ENCODE data around the gene R3HDM1.

Gene R3HDM1

DNA sequence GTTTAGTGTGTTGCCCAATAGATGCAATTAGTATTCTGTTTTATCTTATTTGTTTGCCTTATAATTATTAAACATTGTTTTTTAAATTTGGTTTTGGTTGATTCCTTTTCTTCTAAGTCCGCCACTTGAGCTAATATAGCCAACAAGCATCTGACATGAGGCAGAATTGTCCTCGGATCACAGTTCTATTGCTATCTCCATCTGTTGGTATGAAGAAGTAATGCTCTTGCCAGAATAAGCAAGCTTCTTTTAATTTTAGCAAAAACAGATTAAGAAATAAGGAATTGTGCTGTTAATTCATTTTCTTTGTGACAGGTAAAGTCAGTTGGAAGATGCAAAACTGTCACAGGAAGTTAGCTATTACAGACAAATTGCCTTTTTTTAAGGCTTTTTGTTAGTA is 54.3 kb downstream of the R3HDM1 start:
- no peak overlapping the region for H3K27ac ChIP-seq (ENCODE audit: low read depth, low read length)
- H4K20me1 ChIP-seq (ENCODE audit: low read depth, low read length): no peaks in the 10 kb centered on the region
- H3K79me2 ChIP-seq (ENCODE audit: insufficient read depth, low read length): peaks cover 29% of the 10 kb centered on the region

DNA sequence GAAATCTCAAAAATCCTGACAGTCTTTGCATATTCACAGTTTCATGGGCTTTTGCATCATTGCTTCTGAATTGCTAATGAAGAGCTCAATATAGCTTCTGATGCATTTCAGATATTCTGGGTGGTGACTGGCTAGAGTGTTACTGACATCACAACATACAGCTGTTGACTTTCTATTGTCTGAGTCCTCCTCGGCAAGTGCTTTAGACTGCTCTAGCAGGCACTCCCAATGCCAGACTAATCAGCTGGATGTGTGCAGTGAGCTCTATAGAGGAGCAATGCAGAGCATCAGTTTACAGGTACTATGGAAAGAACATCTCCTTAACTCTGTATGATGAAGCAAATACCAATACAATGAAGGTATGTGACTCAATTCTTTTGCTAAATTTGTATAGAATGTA is 54.9 kb downstream of the R3HDM1 start:
- Histone ChIP-seq H3K27ac (ENCODE audit: low read depth, low read length) (no peak overlapping the region), H3K9me3 (ENCODE audit: insufficient read depth, low read length) (no peaks in the 10 kb centered on the region), H3F3A (ENCODE audit: insufficient read depth) (peaks cover 13% of the 10 kb centered on the region; the same call in 1 of the 2 replicates), H4K20me1 (ENCODE audit: low read depth, low read length) (no peaks in the 10 kb centered on the region), H3K4me2 (ENCODE audit: low read depth, low read length, poor library complexity, severe bottlenecking) (no peak overlapping the region), H3K36me3 (ENCODE audit: low read length) (no peaks in the 10 kb centered on the region), H3K27me3 (ENCODE audit: low read length) (no peaks in the 10 kb centered on the region), H3K9ac (ENCODE audit: low read length) (no peak overlapping the region), H3K4me3 (ENCODE audit: insufficient read depth, low read length, poor library complexity, severe bottlenecking) (no peak overlapping the region), H3K9me2 (replicated peaks; ENCODE audit: insufficient read depth, low read length) (no peaks in the 10 kb centered on the region), H2AFZ (ENCODE audit: low read depth, low read length, severe bottlenecking) (no peak overlapping the region), H3K79me2 (ENCODE audit: insufficient read depth, low read length) (peaks cover 27% of the 10 kb centered on the region)
- no peak for TF ChIP-seq EZH2phosphoT487 (conservative IDR thresholded peaks at IDR 0.05; ENCODE audit: low read length)
- TF ChIP-seq, protein P1, sequence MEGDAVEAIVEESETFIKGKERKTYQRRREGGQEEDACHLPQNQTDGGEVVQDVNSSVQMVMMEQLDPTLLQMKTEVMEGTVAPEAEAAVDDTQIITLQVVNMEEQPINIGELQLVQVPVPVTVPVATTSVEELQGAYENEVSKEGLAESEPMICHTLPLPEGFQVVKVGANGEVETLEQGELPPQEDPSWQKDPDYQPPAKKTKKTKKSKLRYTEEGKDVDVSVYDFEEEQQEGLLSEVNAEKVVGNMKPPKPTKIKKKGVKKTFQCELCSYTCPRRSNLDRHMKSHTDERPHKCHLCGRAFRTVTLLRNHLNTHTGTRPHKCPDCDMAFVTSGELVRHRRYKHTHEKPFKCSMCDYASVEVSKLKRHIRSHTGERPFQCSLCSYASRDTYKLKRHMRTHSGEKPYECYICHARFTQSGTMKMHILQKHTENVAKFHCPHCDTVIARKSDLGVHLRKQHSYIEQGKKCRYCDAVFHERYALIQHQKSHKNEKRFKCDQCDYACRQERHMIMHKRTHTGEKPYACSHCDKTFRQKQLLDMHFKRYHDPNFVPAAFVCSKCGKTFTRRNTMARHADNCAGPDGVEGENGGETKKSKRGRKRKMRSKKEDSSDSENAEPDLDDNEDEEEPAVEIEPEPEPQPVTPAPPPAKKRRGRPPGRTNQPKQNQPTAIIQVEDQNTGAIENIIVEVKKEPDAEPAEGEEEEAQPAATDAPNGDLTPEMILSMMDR (IDR thresholded peaks at IDR 0.05; ENCODE audit: insufficient read depth, low read length, poor library complexity, severe bottlenecking): no peak

More for the DNA sequence above, 54.3 kb downstream of the R3HDM1 start:
- H3K9me3 ChIP-seq (ENCODE audit: insufficient read depth, low read length): no peaks in the 10 kb centered on the region
- no peaks in the 10 kb centered on the region for H3K9me2 ChIP-seq (replicated peaks; ENCODE audit: insufficient read depth, low read length)
- H3F3A ChIP-seq (ENCODE audit: insufficient read depth): peaks cover 13% of the 10 kb centered on the region; the same call in 1 of the 2 replicates
- H3K4me2 ChIP-seq (ENCODE audit: low read depth, low read length, poor library complexity, severe bottlenecking): no peak overlapping the region
- H2AFZ ChIP-seq (ENCODE audit: low read depth, low read length, severe bottlenecking): no peak overlapping the region
- H3K4me3 ChIP-seq (ENCODE audit: insufficient read depth, low read length, poor library complexity, severe bottlenecking): no peak overlapping the region
- H3K9ac ChIP-seq (ENCODE audit: low read length): no peak overlapping the region
- H3K27me3 ChIP-seq (ENCODE audit: low read length): no peaks in the 10 kb centered on the region
- TF ChIP-seq, protein P1 (IDR thresholded peaks at IDR 0.05; ENCODE audit: insufficient read depth, low read length, poor library complexity, severe bottlenecking): no peak
- H3K36me3 ChIP-seq (ENCODE audit: low read length): no peaks in the 10 kb centered on the region

DNA sequence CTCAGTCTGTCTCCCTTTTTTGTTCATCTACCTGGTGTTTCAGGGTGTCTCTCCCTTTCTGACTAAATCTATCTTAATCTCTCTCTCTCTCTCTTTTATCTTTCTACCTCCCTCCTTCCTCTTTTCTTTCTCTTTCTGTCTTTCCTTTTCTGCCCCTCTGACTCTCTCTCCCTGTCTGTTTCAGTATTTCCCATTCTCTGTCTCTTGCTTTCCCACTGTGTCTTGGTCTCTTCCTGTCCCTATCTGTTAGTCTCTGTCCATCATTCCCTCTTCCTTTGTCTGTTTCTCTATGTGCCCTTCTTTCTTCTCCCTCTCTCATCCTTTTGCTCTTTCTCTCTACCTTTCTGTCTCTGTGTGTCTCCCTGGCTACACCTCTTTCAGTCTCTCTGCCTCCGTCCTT is 56.7 kb downstream of the R3HDM1 start:
- peaks cover 13% of the 10 kb centered on the region; the same call in 1 of the 2 replicates for H3F3A ChIP-seq (ENCODE audit: insufficient read depth)
- no peak overlapping the region for H3K27ac ChIP-seq (ENCODE audit: low read depth, low read length)
- no peak overlapping the region for H3K4me3 ChIP-seq (ENCODE audit: insufficient read depth, low read length, poor library complexity, severe bottlenecking)
- no peaks in the 10 kb centered on the region for H3K9me2 ChIP-seq (replicated peaks; ENCODE audit: insufficient read depth, low read length)
- H3K36me3 ChIP-seq (ENCODE audit: low read length): peaks cover 7% of the 10 kb centered on the region; the same call in 1 of the 2 replicates
- no peak overlapping the region for H3K4me2 ChIP-seq (ENCODE audit: low read depth, low read length, poor library complexity, severe bottlenecking)
- no peak for TF ChIP-seq EZH2phosphoT487 (conservative IDR thresholded peaks at IDR 0.05; ENCODE audit: low read length)
- TF ChIP-seq, protein P1 (IDR thresholded peaks at IDR 0.05; ENCODE audit: insufficient read depth, low read length, poor library complexity, severe bottlenecking): no peak
- H4K20me1 ChIP-seq (ENCODE audit: low read depth, low read length): no peaks in the 10 kb centered on the region
- H3K79me2 ChIP-seq (ENCODE audit: insufficient read depth, low read length): peaks cover 31% of the 10 kb centered on the region
- peaks cover 8% of the 10 kb centered on the region; the same call in 1 of the 2 replicates for H3K9me3 ChIP-seq (ENCODE audit: insufficient read depth, low read length)
- H3K9ac ChIP-seq (ENCODE audit: low read length): no peak overlapping the region
- no peak overlapping the region for H2AFZ ChIP-seq (ENCODE audit: low read depth, low read length, severe bottlenecking)
- no peaks in the 10 kb centered on the region for H3K27me3 ChIP-seq (ENCODE audit: low read length)
